Progenitor cell of endocrine pancreas (in vitro differentiated cells): Measurements from ENCODE around the gene SEPSECS. TPM values are rescaled to one million over a fixed set of nuclear protein-coding genes. Genes with fewer than 3 reads are reported as not detected.
A peak's percentile ranks its signal among the peaks of the same experiment; 100 is the strongest.
"Not testable (repeated sequence)": the region's sequence is repeated elsewhere in the genome, so short reads cannot be mapped to it uniquely, and the experiment has no call there.

Experiments used
- DNase-seq: peaks from one replicate; pipeline ENCODE4 v3.0.0; 2021; ENCODE audit warnings: low spot score; ENCODE audit not compliant: unreplicated experiment
- H3K27ac Mint-ChIP-seq: 2 replicates; pipeline ENCODE4 v1.8.0; 2021; ENCODE audit warnings: mild to moderate bottlenecking, moderate library complexity, mixed read lengths
- H3K27me3 Mint-ChIP-seq: 2 replicates; pipeline ENCODE4 v1.8.0; 2021; ENCODE audit warnings: mixed read lengths
- H3K36me3 Mint-ChIP-seq: 2 replicates; pipeline ENCODE4 v1.8.0; 2022; ENCODE audit warnings: mixed read lengths; ENCODE audit not compliant: insufficient read depth
- H3K4me1 Mint-ChIP-seq: 2 replicates; pipeline ENCODE4 v1.8.0; 2021; ENCODE audit warnings: low read depth, mixed read lengths
- H3K4me3 Mint-ChIP-seq: 2 replicates; pipeline ENCODE4 v1.8.0; 2021; ENCODE audit warnings: low read depth, mild to moderate bottlenecking, moderate library complexity, mixed read lengths
- H3K9me3 Mint-ChIP-seq: 2 replicates; pipeline ENCODE4 v1.8.0; 2021; ENCODE audit warnings: low read depth, mixed read lengths
- total RNA-seq: library from RNA; stranded (reverse); gene quantifications from 2 replicates; pipeline ENCODE4 v1.2.1, GENCODE V29; 2021
- TF ChIP-seq, protein P1 (sequence below): fragments of 200-600 bp; sonication (generic); IDR thresholded peaks from one replicate; pipeline ENCODE4 v1.5.0; 2021; ENCODE audit warnings: antibody characterized with exemption, mild to moderate bottlenecking; ENCODE audit not compliant: unreplicated experiment

Gene SEPSECS
- total RNA-seq, 1 donor from 2014 or later: 8.8 TPM

DNA sequence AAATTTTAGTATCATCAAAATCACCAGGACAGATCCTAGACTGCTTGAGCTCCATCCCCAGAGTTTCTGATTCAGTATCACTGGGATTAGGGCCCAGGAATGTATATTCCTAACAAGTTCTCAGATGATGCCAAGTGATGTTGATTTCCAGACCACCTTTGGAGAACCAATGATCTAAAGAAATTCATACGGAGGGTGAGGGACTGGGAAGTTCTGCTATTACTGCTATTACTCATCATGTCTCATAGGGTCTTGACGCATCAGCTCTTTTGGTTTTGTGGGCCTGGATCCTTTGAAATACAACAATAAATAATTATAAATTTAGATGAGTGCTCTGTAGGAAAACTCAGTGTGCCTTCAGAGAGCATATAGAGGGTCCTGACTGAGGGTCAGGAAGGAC, 69.7 kb downstream of the SEPSECS start:
- Mint-ChIP-seq H3K9me3 (peaks cover 11% of the 10 kb centered on the region), H3K36me3 (peaks cover 1% of the 10 kb centered on the region), H3K4me3 (no peak overlapping the region), H3K27me3 (peaks cover 5% of the 10 kb centered on the region), H3K4me1 (no peaks in the 10 kb centered on the region), H3K27ac (no peak overlapping the region)
- TF ChIP-seq, protein P1, sequence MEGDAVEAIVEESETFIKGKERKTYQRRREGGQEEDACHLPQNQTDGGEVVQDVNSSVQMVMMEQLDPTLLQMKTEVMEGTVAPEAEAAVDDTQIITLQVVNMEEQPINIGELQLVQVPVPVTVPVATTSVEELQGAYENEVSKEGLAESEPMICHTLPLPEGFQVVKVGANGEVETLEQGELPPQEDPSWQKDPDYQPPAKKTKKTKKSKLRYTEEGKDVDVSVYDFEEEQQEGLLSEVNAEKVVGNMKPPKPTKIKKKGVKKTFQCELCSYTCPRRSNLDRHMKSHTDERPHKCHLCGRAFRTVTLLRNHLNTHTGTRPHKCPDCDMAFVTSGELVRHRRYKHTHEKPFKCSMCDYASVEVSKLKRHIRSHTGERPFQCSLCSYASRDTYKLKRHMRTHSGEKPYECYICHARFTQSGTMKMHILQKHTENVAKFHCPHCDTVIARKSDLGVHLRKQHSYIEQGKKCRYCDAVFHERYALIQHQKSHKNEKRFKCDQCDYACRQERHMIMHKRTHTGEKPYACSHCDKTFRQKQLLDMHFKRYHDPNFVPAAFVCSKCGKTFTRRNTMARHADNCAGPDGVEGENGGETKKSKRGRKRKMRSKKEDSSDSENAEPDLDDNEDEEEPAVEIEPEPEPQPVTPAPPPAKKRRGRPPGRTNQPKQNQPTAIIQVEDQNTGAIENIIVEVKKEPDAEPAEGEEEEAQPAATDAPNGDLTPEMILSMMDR: no peak
- DNase-seq: no peak

DNA sequence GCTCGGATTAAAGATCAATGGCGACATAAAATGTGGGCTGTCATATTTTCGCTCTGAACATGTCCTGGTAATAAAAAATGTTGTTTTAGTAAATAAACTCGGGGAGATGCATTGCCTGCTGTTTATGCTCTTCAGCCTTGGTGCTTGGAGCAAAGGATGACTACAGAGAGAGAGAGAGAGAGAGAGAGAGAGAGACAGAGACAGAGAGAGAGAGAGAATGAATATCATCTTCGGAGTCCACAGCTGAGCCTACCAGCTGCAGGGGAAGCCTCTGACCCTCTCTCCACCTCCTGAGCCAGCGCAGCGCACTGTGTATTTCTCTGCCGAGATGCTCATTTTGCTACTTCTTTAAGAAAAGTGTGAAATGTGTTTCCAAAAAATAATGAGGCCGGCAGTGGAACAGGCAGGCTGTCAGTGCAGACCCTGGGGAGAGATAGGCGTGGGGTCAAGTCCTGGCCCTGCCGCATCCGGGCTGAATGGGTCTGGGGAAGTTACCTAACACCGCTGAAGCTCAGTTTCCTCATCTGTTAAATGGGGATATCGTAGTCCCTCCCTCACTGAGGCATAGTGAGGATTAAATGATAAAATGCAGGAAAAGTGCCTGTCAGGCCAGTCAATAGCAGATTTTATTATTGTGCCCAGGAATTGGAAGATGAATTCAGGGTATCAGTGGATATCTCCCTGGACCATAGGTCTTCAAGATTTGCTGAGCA, 71.0 kb downstream of the SEPSECS start:
- no peaks in the 10 kb centered on the region for H3K36me3 Mint-ChIP-seq
- H3K9me3 Mint-ChIP-seq: peaks cover 11% of the 10 kb centered on the region
- no peak for DNase-seq
- H3K4me1 Mint-ChIP-seq: no peaks in the 10 kb centered on the region
- TF ChIP-seq, protein P1: no peak
- H3K27ac Mint-ChIP-seq: no peak overlapping the region
- peaks cover 5% of the 10 kb centered on the region for H3K27me3 Mint-ChIP-seq
- H3K4me3 Mint-ChIP-seq: no peak overlapping the region

DNA sequence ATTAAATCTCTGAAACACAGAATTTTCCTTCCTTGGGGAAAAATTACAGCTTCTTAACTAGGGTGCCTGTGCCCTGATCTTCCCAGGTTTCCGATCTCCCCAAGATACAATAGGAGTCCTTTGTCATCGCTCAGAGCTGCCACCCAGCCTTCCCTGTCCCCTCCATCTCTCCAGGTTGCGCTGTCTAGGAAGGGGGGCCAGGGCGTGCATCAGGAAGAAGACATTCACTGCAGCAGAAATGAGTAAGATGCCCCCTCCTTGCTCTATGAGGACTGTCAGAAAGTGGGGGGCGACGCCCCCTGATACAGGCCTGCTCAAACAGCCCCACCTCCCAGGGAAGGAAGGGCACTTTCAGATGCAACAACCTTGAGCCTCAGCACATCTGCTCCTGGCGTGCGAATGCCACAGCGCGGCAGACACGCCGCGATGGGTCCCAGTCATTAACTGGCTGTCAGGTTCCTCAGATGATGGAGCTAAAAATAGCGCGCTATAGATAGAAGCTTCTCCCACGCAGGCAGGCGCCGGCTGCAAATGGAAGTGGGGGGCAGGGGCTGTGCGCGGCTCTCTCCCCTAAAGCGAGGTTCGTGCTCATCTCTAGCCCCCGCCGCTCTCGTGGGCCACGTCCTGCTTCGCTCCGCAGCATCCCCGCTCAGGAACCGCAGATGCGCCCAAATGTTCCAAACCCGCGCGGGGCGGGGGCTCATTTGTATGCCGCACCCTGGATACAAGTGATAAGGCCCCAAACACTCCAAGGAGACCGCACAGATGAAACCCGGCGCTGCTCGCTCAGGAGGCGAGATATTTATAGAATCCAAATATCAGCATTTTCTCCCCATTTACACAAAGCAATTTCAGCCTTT, 71.9 kb downstream of the SEPSECS start:
- Mint-ChIP-seq H3K4me1 (peaks cover 5% of the 10 kb centered on the region), H3K9me3 (peaks cover 4% of the 10 kb centered on the region), H3K4me3 (no peak overlapping the region), H3K27ac (peak overlapping the region; percentile 23), H3K36me3 (no peaks in the 10 kb centered on the region), H3K27me3 (peaks cover 5% of the 10 kb centered on the region)
- no peak for DNase-seq
- TF ChIP-seq, protein P1: no peak

DNA sequence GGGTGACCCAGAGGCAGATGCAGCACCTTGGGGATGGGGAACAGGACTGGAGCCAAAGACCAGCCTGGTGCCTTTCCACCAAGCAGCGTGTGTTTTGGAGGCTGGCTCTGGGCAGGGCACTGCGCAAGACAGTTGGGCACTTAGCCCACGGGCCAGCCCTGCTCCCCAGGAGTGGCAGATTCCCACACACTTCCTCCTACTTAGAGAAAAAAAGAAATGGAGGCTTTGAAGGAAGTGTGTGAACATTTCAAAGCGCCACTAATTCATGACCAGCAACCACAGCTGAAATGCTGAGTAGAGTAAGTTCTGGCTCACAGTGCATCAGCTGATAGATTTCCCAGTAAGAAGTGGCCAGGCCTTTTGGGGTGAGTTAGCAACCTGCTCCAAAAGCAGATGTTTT, 74.6 kb downstream of the SEPSECS start:
- TF ChIP-seq, protein P1: no peak
- peaks cover 25% of the 10 kb centered on the region for H3K4me1 Mint-ChIP-seq
- no peaks in the 10 kb centered on the region for H3K9me3 Mint-ChIP-seq
- no peak overlapping the region for H3K4me3 Mint-ChIP-seq
- H3K27me3 Mint-ChIP-seq: peaks cover 5% of the 10 kb centered on the region
- H3K36me3 Mint-ChIP-seq: no peaks in the 10 kb centered on the region
- no peak overlapping the region for H3K27ac Mint-ChIP-seq
- no peak for DNase-seq

DNA sequence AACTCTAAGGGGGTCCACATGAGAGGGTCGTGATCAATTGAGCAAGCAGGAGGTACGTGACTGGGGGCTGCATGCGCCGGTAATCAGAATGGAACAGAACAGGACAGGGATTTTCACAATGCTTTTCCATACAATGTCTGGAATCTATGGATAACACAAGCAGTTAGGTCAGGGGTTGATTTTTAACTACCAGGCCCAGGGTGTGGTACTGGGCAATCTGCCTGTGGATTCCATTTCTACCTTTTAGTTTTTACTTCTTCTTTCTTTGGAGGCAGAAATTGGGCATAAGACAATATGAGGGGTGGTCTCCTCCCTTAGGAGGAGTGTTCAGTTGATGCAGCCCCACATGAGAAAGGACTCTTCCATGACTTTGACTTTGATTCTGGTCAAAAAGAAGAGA, 76.8 kb downstream of the SEPSECS start:
- not testable (repeated sequence) for H3K27ac Mint-ChIP-seq, H3K36me3 Mint-ChIP-seq, H3K9me3 Mint-ChIP-seq, H3K4me3 Mint-ChIP-seq, H3K27me3 Mint-ChIP-seq, DNase-seq
- H3K4me1 Mint-ChIP-seq: peaks cover 31% of the 10 kb centered on the region
